ENCODE results near the gene TTC23. TPM values are rescaled to one million over a fixed set of nuclear protein-coding genes. Genes with fewer than 3 reads are reported as not detected.

The TTC23 gene
- total and polyA plus RNA-seq, 9 of the 15 experiments (the other 6 are each of a cell fraction or from before 2014, with no cell fraction given), result 0.41 to 4.5 (median 2.5) TPM

DNA sequence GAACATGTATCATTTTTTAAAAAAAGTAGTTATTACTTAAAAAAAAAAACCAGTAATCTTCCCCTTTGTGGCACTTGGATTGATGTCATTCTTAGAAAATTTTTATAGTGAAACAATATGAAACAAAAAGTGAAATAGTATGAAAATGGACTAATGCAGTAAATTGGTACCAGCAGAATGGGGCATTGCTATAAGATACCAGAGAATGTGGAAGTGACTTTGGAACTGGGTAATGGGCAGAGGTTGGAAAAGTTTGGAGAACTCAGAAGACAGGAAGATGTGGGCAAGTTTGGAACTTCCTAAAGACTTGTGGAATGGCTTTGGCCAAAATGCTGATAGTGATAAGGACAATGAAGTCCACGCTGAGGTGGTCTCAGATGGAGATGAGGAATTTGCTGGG, 66.6 kb downstream of the TTC23 start:
- Histone ChIP-seq H3K4me1 (replicated peaks in 1 of 2; ENCODE audit: control insufficient read depth in 2 of 2, insufficient read depth in 2 of 2, low read length in 2 of 2) (no peaks in the 10 kb centered on the region), H3K4me2 (ENCODE audit: insufficient read depth, low read length) (no peak overlapping the region), H3K79me2 (ENCODE audit: control insufficient read depth, insufficient read depth, low read length) (no peaks in the 10 kb centered on the region), H4K20me1 (replicated peaks; ENCODE audit: control insufficient read depth, insufficient read depth, low read length) (no peaks in the 10 kb centered on the region), H2AFZ (ENCODE audit: low read depth, low read length) (no peak overlapping the region), H3K4me3 (no peak overlapping the region), H3K9ac (ENCODE audit: insufficient read depth in 1 of 2, low read depth in 2 of 2, low read length in 2 of 2) (no peak overlapping the region), H3K27me3 (ENCODE audit: control insufficient read depth in 2 of 2, insufficient read depth in 2 of 2, low read length in 2 of 2) (no peaks in the 10 kb centered on the region), H3K36me3 (ENCODE audit: control insufficient read depth, insufficient read depth, low read length) (no peaks in the 10 kb centered on the region), H3K27ac (ENCODE audit: extremely low read depth, low read depth, low read length) (no peak overlapping the region), H3K9me1 (ENCODE audit: control insufficient read depth, insufficient read depth, low read length) (no peaks in the 10 kb centered on the region), H3K9me3 (replicated peaks; ENCODE audit: control insufficient read depth, insufficient read depth, low read depth, low read length) (no peaks in the 10 kb centered on the region)
- FAIRE-seq, result no peak
- ChIA-PET CTCF (ENCODE audit: low intra/inter-chr PET ratio) (no interaction called here), POLR2A (no interaction called here)
- WGBS (ENCODE audit: insufficient coverage, low coverage, missing lambda C conversion rate), result 11% methylated on average over 1 of the region's 1 CpG
- BruUV-seq (replicated peaks), result no TSS peak
- in situ Hi-C loops (cut with MboI), result no loop called here
- DNase-seq (ENCODE audit: extremely low read depth in 1 of 4, low spot score in 3 of 4), result no peak
- intact Hi-C loops (cut with micrococcal nuclease), result no loop called here
- ATAC-seq, result no peak
- TF ChIP-seq ZNF436 (CRISPR knock-in tag; IDR thresholded peaks at IDR 0.05) (no peak), ZNF584 (CRISPR knock-in tag; IDR thresholded peaks at IDR 0.05; ENCODE audit: low read depth) (no peak), MEF2A (IDR thresholded peaks at IDR 0.05; ENCODE audit: control insufficient read depth, low read depth, low read length) (no peak), RBM34 (IDR thresholded peaks at IDR 0.05; ENCODE audit: borderline replicate concordance, insufficient read depth, low read length) (no peak), USF1 (CRISPR knock-in tag; IDR thresholded peaks at IDR 0.05) (no peak), NFE2L1 (tag; IDR thresholded peaks at IDR 0.05; ENCODE audit: borderline replicate concordance, low read depth) (no peak), NEUROD1 (IDR thresholded peaks at IDR 0.05; ENCODE audit: borderline replicate concordance, low read depth, low read length, partially characterized antibody) (no peak), MCM5 (IDR thresholded peaks at IDR 0.05; ENCODE audit: low read depth) (no peak), RBM25 (IDR thresholded peaks at IDR 0.05; ENCODE audit: low read depth, low read length, severe bottlenecking) (no peak), GATAD2A (IDR thresholded peaks at IDR 0.05) (no peak), NELFE (IDR thresholded peaks at IDR 0.05; ENCODE audit: insufficient read depth, insufficient read length) (no peak), SAFB2 (IDR thresholded peaks at IDR 0.05; ENCODE audit: borderline replicate concordance, low read depth, low read length, severe bottlenecking) (no peak), TFAM (CRISPR knock-in tag; conservative IDR thresholded peaks at IDR 0.05) (no peak), TCF7L2 (IDR thresholded peaks at IDR 0.05; ENCODE audit: low read depth, low read length) (no peak)
- TF ChIP-seq, protein P1, sequence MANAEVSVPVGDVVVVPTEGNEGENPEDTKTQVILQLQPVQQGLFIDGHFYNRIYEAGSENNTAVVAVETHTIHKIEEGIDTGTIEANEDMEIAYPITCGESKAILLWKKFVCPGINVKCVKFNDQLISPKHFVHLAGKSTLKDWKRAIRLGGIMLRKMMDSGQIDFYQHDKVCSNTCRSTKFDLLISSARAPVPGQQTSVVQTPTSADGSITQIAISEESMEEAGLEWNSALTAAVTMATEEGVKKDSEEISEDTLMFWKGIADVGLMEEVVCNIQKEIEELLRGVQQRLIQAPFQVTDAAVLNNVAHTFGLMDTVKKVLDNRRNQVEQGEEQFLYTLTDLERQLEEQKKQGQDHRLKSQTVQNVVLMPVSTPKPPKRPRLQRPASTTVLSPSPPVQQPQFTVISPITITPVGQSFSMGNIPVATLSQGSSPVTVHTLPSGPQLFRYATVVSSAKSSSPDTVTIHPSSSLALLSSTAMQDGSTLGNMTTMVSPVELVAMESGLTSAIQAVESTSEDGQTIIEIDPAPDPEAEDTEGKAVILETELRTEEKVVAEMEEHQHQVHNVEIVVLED (CRISPR knock-in tag; IDR thresholded peaks at IDR 0.05), result no peak
- TF ChIP-seq, protein P2, sequence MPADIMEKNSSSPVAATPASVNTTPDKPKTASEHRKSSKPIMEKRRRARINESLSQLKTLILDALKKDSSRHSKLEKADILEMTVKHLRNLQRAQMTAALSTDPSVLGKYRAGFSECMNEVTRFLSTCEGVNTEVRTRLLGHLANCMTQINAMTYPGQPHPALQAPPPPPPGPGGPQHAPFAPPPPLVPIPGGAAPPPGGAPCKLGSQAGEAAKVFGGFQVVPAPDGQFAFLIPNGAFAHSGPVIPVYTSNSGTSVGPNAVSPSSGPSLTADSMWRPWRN (IDR thresholded peaks at IDR 0.05; ENCODE audit: low read depth), result no peak

Measured in K562 (cell line).